ENCODE results near the gene FRMPD2.

DNA sequence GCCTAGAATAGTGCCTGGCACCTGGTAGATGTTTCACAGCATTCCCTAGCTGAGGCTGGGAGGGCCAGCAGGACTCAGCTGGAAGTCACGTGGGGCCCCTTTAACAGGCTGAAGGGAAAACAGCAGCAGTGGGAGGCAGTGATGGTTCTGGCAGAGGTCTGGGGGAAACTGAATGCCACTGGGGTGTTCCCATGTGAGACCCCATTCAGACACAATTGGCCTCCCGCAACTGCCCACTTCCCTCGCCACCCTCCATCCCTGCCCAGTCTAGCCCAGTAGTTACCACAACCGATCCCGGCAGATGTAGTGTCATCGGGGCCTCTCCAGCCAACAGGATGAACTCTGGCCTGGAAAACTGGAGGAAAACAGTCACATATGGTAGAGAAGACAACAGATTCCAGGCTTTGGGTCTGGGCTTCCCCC is 38.3 kb downstream of the FRMPD2 start:
- TF ChIP-seq CTCF (conservative IDR thresholded peaks at IDR 0.05; ENCODE audit: low read depth, low read length) (no peak), CEBPB (IDR thresholded peaks at IDR 0.05; ENCODE audit: low read depth, low read length) (no peak), SMC3 (IDR thresholded peaks at IDR 0.05; ENCODE audit: low read depth, low read length) (no peak), RAD21 (IDR thresholded peaks at IDR 0.05; ENCODE audit: low read length) (no peak), MAZ (IDR thresholded peaks at IDR 0.05; ENCODE audit: borderline replicate concordance, low read depth, low read length) (no peak), POLR2A (IDR thresholded peaks at IDR 0.05; ENCODE audit: low read depth, low read length) (no peak), BHLHE40 (IDR thresholded peaks at IDR 0.05; ENCODE audit: low read depth, low read length) (no peak), CHD1 (IDR thresholded peaks at IDR 0.05; ENCODE audit: low read depth, low read length) (no peak), RFX5 (IDR thresholded peaks at IDR 0.05; ENCODE audit: low read depth, low read length) (no peak)
